Thyroid gland (tissue), 4 donors: Measurements from ENCODE around the gene TMEM256.

Experiments
- POLR2A ChIP-seq, 2 donors: fragments of 450-650 bp; IDR thresholded peaks; one replicate each; pipeline ENCODE4 v1.6.1; 2017; ENCODE audit warnings: antibody characterized with exemption in 2 of 2, mild to moderate bottlenecking in 2 of 2, moderate library complexity in 1 of 2
- TF ChIP-seq, protein P1 (sequence below), 6 experiments: fragments of 200-600 bp in 3 of 6; fragments of 450-650 bp in 3 of 6; sonication (generic) in 3 of 6; IDR thresholded peaks; one replicate each; pipeline ENCODE4 v1.5.1; 2016 to 2019; ENCODE audit warnings: antibody characterized with exemption in 6 of 6, mild to moderate bottlenecking in 2 of 6, inconsistent platforms in 1 of 6, moderate library complexity in 1 of 6

GRCh38 chr17:7410634-7411426 is 6.9 kb upstream of the TMEM256 start:
- TF ChIP-seq, protein P1, sequence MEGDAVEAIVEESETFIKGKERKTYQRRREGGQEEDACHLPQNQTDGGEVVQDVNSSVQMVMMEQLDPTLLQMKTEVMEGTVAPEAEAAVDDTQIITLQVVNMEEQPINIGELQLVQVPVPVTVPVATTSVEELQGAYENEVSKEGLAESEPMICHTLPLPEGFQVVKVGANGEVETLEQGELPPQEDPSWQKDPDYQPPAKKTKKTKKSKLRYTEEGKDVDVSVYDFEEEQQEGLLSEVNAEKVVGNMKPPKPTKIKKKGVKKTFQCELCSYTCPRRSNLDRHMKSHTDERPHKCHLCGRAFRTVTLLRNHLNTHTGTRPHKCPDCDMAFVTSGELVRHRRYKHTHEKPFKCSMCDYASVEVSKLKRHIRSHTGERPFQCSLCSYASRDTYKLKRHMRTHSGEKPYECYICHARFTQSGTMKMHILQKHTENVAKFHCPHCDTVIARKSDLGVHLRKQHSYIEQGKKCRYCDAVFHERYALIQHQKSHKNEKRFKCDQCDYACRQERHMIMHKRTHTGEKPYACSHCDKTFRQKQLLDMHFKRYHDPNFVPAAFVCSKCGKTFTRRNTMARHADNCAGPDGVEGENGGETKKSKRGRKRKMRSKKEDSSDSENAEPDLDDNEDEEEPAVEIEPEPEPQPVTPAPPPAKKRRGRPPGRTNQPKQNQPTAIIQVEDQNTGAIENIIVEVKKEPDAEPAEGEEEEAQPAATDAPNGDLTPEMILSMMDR (IDR thresholded peaks at IDR 0.05), result no peak
- TF ChIP-seq POLR2A (IDR thresholded peaks at IDR 0.05), result no peak
